IPS DF 4.7 (cell line): ENCODE data around the gene DPP10.

ENCODE experiments used
- DNase-seq: peaks from one replicate; pipeline ENCODE4 v3.0.0-alpha.2; 2013; ENCODE audit warnings: low spot score; ENCODE audit errors: extremely low read depth

The DPP10 gene

DNA sequence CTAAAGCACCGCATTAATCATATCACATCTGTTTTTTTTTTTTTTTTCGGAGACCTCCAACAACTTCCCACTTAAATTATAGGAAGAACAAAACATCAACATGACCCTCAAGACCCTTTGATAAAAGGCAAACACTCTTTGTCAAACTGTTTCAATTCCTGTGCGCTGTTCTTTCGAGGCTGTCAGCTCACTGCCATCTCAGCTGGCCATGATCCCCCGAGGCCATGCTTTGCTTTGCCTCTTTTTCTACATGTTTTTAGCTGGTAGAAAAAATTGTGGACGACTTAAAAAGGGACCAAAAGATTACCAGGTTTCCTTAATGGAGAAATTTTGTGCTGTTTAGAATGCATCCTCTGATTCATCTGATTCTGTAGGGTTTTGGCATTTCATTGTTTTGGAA is 138.2 kb downstream of the DPP10 start:
- no peak for DNase-seq

DNA sequence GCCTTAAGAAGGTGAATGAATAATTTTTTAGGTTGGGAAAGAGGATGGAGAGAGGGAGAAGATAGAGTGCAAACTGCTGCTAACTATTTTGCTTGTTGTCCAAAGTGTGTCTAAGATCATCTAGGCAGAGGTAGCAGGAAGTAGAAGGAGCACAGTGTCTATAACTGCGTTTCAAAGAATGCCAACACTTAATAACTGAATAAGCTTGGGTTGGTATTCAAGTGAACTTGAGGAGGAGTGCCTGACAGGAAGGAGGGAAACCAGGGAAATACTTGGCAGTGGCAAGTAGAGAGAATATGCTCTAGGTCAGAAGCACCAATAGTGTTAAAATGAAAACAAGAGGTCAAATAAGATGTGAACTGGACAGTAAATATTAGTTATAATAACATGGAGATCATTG is 155.9 kb downstream of the DPP10 start:
- no peak for DNase-seq

DNA sequence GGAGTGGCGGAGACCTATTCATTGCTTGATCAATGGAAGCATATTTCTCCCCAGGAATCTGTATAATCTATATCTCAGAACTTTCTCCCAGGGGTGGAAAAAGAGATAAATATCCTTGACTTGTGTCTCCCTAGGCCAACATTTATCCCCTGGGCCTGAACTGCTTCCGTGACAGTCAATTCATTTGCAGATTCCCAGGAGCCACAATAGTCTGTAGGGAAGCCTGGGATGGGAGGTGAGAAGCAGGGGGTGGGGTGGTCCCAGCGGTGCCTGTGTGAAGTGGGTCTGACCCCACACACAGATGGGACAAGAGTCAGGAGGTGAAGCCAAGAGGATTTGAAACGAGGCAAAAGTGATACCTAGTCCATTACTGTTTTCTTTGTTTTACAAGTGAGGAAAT is 166.8 kb downstream of the DPP10 start:
- no peak for DNase-seq

DNA sequence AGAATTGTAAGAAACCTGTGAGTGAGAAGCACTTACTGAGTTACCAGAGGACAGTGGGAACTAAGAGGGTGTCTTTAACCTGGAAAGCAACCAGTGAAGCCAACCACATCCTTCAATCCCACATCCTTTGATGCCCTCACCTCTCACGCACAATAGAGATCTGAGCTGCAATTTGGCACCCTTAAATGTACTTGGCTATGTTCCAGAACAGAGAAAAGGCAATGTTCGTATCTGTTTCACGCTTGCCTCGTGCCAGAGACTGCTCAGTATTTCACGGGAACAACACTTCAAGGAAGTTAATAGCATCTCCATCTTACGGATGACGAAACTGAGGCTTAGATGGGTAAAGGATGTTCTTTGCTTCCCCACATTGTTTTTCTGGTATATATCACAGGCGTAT is 167.4 kb downstream of the DPP10 start:
- DNase-seq = no peak

DNA sequence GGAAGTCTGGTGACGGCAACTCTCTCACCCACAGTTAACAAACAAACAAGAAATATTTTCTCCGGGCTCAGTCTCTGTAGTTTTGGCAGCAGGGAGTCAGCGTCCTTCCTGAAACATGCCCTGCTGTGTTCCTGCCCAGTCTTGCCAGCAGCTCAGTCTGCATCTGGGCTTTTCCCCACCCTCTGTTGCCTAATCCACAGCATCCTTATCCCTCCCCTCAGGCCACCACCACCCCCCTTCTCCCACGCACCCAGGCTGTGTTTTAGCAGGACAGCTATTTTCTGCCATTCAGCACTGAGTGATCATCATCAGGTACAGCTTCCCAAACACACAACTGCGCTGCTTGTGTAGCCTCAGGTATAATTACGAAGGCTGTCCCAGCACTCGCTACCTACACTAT is 168.2 kb downstream of the DPP10 start:
- DNase-seq = no peak

DNA sequence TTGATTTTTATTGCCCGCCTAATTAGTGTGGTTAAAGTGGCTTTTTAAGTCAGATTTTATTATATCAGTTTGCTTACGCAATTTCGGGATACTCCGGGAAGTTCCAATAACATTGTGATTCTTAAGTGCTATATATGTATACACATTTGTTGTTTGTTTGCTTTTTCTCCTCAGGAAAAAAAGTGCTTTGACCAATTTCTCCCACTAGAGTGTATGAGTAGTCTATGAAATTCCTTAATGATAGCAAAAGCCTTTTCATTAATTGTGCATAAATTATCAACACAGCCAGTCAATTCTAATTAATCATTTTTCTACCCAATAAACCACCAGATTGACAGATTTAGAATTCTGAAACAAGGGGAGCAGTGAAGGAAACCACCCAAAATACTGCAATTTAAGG is 172.2 kb downstream of the DPP10 start:
- DNase-seq = no peak

DNA sequence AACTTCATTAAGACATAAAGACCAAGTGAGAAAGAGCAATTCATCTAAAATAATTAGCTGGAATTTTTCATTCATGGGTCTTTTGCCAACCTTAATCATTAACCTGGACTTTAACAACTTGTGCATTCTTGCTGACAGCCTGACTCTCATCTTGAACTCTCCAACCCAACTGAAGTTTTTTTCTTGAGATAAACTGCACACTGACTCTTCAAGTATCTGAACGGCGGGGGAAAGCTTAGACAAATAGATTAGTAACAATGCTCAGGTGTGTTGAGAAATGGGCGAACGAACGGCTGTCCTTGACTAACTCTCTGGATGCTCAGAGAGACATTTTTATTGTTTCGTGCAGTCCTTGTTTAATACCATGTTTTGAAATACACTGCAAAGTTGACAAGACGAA is 186.0 kb downstream of the DPP10 start:
- DNase-seq = no peak

DNA sequence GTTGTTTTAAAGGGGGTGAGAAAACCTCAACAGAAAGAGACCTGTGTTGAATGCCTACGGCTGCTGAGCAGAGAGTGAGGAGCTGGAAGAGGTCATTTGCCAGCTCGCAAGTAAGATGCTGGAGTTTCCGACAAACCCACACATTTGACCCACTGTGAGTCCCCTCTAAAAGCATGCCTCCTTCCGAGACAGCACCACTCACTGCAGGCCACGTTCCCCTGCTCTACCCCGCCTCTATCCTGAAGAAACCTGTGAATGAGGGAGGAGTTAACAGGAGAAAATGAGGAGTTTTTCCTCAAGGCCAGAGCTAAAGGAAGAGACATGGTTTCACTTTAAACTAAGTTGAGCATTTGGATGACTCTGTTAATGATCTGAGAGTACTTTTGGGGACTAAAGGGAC is 188.7 kb downstream of the DPP10 start:
- no peak for DNase-seq

DNA sequence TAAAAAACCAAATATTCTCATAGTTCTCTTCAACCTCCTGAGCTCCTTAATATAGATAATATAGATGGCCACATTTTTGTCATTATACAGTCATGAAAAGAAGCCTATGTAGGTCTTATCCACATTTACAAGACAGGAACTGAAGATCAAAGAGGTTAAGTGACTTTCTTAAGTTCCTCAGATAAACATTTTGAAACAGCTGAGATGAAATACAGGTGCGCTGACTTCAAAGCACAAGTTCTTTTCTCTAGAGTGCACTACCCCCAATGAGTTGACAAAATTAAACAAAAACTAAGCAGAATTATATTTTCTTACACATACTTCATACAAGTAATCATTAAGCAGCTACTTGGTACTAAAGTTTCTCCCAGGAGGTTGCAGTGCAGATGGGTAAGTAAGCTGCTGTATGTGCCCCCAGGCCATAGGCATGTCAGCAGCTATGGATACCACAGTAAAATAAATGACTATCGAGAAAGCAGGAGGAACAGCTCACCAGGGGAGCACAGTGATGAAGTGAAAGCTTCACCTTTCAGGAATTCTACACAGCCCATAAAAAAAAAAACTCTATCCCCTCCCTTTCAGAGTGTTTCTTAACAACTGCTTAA is 199.8 kb downstream of the DPP10 start:
- DNase-seq = no peak

DNA sequence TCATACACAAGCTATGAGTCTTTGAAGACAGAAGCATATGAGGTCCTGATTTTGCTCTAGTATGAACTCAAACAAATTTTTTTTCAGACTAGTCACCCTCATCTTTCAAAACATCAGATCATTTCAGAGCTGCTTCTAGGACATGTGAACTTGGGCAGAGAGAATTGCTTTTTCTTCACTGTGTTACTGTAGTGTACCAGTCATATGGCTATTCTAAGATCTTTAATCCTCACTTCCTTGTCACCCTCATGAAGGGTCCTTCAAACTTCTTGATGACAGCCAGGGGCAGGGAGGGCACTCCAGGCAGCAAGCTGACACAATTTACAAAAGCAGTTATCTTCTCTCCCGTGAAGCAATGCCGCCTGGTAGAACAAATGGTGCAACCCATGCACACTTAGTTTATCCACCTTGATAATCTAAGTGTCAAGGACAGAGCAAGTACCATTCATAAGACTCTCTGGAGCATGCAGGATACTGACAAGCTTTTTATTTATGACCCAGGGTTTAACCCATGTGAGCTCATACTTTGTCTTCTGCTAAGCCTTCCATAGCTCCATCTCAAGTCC is 200.6 kb downstream of the DPP10 start:
- no peak for DNase-seq

DNA sequence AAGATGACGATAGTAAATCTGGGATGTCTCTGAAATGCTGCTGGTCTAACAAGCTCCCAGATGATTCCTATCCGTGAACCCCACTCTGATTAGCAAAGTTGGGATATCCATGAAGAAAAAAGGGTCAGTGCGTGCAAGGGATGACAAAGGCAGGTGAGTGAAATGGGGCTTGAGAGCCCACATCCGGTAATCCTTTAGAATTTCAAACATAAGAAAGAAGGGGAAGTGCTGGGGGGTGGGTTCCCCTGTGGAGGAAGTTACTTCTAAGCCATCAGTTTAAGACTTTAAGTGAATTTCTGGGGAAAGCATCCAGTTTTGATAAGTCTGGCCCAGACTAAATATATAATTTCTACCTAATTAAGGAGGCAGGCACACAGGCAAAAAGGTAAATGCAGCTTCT is 209.5 kb downstream of the DPP10 start:
- DNase-seq = no peak

DNA sequence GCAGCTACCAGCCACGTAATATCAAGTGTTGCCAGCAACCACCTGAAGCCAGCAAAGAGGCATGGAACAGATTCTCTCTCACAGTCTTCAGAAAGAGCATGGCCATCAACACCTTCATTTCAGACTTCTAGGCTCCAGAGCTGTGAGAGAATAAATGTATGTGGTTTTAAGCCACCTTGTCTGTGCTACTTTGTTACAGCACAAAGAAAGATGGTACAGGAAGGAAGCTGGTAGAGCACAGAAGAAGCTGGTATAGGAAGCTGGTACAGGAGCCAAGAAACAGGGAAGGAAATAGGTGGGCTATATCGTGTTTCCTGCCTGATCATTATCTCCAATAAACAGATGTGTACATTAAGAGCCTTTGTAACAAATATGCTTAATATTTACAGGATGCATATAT is 217.4 kb downstream of the DPP10 start:
- no peak for DNase-seq

DNA sequence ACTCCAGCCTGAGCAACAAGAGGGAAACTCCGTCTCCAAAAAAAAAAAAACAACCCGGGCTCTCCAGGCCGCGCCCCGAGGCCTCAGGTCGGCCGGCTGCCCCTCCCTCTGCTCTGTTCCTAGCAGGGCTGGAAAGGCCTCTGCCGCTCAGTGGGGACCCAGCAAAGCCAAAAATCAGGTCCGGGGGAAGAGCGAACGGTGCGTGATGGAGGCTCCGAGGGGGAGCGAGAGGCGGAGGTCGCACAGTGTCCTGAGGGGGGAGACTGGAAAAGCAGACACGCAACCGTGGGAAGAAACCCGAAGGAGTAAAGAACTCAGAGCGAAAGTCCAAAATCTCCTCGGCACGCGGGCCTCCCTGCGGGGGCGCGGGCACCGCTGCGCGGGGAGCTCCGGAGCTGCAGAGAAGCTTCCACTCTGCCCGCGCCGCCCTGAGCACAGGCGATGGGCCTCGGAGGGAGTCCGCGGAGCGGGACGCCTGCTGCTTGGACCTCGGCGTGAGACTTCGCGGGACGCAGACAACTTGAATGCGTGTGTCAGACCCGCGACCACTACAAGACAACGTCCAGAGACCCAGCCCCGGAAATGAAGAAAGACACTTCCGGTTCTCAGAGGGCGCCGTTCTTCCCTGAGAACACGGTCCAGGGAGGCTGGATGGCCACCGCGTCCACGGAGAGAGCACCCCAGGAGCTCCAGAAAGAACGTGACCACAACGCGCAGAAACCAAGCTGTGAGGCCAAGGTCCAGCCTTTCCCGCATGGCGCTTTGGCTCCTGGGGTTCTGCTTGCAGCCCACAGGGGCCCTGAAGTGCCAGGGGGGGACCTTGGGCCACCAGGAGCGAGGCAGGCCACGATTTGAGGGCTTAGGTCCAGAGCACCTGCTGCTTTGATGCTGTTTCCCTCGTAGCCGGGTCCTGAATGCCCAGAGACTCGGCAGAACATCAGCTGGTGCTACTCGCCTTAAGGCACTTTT is 219.8 kb downstream of the DPP10 start:
- DNase-seq = no peak

DNA sequence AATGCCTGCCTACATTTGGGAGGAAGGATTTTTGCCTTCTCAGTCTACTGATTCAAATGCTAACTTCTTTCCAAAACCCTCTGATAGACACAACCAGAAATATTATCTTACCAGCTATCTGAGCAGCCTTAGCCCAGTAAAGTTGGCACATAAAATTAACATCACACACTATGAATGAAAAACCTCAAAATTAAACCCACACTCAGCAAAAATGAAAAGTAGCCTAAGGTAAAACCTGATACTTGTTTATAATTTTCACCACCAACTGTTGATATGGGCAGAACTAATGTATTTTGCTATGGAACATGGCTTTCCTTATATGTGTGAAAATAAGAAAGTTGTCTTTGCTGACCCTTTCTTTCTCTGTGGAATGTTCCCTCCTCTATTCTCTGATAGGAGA is 226.0 kb downstream of the DPP10 start:
- no peak for DNase-seq

DNA sequence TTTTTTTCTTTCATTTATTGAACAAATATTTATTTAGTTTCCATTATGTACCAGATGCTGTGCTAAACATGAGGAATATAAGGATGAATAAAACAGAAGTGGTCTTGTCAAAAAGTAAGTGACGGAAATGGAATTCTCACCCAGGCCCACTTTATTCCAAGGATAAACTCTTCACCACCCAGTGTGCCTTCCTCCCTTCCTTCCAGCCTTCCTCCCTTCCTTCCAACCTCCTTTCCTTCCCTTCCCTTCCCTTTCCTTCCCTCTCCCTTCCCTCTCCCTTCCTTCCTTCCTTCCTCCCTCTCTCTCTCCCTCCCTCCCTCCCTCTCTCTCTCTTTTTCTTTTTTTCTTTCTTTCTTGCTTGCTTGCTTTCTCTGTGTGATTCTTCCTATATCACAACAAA is 240.8 kb downstream of the DPP10 start:
- no peak for DNase-seq

DNA sequence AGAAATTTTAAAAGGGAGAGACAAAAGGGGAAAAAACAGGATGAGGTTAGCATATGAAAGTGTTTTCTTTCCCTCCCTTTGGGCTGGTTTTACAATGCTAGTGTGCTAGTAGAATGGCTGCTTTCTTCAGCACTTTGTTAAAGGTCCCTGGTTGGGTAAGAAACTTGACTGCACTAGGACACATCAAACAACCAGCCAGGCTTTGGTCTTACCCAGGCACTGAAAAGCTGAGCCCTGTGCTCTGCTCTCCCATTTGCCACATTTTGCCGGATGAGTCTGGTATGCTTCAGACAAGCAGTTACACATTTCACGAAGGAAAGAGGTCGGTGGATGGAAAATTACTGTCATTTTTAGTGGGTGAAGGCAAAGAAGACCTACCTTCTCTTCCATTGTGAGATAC is 242.0 kb downstream of the DPP10 start:
- DNase-seq = no peak

DNA sequence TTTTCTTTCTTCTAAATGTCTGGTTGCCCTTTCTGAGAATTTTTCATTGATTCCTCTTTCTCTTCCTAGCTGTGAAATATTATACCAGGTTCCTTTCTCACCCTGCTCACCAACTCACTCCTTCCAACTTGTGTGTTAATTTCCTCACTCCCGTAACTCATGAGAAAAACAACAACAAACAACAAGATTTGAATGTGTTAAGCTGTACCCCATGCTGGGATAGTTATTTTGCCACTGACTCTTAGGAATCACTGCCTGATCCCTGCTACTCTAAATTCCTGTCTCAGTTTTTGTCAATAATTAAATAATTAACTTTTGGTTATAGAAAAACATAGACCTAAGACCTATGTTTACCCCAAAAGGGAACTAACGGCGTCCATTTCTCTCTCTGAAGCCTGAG is 242.7 kb downstream of the DPP10 start:
- DNase-seq = no peak

DNA sequence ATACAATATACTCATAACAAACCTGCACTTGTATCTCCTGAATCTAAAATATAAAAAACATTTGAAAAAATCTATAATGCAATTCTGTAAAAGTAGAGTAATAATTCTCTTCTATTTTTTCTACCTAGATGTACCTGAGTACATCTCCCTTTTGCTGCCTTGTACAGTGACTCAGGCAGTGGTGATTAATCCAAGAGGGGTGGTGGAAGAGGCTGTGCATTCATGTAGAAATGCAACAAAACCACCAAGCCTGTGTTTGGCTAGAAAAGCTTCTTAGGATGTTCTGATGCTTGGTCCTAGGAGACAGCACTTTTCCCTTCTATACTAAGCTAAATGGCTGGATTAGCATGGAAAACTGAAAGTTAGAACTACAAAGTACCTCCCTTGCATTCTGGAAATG is 245.8 kb downstream of the DPP10 start:
- no peak for DNase-seq

DNA sequence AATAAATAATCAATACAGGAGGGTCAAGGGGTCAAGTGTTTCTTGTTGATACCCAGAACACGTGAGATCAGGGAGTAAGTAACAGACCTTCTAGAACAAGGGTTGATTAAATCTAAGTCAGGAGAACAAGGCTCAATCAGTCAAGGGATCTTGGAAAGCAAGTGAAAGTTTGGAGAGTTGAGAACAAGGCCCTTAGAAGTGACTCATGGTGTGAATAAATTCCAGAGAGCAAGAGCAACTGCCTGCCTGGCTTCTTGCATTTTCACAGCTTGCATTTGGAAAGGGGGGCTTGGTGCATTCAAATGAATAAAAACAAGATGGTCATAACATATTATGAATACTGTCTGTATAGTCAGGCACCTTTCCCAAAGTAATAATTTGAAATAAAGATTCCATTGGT is 256.1 kb downstream of the DPP10 start:
- no peak for DNase-seq

DNA sequence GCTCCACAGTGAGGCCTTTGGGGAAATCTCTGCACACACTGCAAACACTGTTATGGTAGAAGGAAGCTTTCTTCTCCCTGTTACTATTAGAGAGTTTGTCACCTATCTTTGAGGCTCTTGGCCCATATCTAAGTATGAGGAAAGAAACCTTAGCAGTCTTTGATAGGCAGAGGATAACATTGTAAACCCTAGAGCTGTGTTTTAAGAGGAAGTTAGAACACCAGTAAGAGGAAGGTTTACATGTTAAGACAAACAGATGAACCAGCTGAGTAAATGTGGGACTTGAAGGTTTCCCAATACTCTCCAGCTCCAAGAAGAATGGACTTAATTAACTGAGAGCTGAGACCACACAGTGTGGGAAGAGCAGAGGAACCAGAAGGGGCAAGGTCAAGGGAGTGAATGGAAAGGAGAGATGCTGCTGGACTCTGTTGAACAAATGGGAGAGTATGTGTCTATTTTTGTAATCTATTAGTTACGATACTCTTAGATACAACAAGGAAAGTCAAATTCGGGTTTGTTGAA is 257.0 kb downstream of the DPP10 start:
- no peak for DNase-seq

DNA sequence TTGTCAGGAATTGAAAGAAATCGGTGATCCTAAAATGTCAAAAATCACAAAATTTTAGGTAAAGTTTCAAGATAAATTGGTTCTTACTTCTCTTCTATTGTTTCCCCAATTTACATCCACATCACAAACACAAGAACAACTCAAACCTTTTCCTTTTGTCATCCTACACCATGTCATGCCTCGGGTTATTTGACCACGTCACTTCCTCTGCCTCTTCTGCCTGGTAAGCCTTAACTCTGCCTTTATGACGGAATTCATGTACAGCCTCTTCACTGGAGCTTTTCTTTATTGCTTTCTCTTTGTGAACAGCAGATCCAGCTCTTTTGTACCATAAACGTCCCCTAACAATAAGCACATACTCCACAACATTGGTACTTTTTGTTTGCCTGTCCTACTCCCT is 258.0 kb downstream of the DPP10 start:
- no peak for DNase-seq
